ENCODE data around the gene GRIK4.

Gene GRIK4

DNA sequence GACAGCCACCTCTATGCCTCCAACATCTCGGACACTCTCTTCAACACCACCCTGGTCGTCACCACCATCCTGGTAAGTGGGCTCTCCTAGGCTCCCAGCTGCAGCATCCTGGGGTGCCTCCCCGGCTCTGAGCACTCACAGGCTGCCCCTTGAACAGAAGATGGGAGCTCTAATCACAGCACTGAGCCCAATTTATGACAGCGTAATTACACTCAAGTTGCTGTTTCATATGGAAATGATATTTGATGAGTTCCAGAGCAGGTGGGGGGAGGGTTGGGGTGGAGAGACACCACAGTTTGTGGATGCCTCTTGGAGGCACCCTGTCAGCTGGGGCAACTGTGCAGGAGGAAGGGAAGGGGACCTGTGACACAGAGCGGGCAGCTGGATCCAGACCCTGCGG, 387.0 kb downstream of the GRIK4 start:
- no peak for DNase-seq

DNA sequence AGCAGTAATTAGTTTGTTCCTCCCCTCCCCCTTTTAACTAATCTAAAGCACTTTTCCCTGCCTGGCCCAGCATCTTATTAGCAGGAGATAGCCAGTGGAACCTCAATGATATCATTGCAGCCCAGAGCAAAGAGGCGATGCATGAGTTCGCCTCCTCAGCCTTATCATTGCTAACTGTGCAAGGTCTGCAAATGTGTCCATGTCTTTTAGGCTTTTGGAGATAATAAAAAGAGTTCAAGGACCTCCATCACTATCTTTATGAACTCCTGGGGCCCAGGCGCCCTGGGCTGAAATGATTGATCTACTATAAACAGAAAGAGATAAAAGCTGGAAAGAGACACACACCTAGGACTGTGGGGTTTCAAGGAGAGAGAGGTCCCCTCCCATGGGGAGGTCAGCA, 388.2 kb downstream of the GRIK4 start:
- no peak for DNase-seq

DNA sequence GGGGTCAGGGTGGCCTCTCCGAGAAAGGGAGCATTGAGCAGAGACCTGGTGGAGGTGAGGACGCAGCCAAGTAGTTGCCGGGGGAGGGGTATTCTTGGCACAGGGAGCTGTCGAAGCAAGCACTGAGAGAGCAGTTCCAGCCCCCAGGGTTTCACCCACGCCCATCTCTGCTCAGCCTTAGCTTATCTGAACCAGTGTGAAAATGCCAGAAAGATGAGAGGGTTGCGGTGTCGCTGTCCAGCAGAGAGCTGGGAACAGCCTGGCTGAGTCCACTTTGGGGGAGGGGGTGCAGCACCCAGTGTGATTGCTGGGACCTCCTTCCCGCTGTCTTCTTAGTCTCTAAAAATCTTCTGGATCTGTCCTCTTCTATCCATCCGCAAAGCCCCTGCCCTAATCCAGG, 389.1 kb downstream of the GRIK4 start:
- no peak for DNase-seq

DNA sequence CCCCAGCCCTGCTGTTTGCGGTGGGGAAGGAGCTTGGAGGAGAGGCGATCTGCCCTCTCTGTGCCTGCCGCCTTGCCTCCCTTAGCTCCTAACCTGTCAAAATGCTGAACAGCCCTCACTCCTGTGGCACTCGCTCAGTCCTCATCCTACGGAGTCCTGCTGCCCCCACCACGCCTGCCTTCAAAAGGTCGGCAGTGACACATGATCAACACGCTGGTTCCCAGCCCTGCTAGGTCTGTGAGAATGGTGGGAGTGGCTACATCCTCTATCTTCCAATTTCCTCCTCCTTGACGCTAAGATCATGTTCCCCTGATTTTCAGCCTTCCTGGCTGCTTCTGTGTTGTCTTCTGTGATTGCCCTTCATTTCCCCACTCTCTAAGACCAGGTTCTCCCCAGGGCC, 392.1 kb downstream of the GRIK4 start:
- DNase-seq, result no peak

DNA sequence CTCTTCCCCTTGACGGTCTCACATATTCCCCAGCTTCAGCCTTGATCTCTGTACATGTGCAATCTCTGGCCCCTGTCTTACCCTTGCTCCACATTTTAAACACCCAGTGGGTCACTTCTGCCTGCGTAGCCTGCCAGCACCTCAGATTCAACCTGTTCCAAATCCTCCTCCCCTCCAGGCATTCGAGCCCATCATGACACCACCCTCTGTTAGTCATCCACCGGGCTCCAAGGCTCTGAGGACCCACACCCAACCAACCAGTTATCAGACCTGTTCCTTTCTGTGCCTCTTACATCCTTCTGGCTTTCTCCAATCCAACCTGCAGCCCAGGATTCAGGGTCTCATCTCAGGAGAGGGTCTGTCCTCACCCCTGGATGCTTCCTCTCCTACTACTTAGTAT, 392.6 kb downstream of the GRIK4 start:
- DNase-seq, result no peak

DNA sequence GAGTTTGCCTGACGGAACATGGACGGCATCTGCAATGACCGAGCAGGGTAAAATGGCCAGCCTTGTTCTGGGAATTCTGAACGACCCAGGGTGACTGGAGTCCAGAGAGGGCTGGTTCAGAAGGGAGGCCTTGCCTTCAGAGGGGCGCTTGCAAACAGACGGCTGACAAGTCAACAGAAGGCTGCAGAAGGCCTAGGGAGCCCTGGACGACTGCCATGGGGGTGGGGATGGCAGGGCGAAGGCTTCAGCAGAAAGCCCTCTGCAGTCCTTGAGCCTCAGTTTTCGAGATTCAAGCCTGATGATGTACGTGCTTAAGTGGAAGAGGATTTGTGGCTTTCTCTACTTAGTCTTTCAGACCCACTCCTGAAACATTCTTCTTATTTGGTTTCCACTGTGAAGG, 395.2 kb downstream of the GRIK4 start:
- no peak for DNase-seq

DNA sequence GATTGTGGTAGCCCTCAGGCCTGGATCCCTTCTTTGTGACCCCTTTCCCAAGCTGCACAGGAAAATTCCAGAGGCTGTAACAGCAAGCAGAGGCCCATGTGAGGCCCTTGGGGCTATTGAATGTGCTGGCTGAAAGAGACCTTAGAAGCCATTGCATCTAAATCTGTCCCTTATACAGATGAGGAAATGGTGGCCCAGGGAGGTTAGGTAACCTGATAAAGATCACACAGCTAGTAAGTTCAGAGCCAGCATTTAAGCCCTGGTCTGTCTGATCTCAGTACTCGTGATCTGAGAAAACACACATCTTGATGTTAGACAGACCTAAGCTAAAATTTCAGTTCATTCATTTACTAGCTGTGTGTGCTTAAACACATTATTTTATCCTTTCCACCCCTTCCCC, 396.4 kb downstream of the GRIK4 start:
- no peak for DNase-seq

DNA sequence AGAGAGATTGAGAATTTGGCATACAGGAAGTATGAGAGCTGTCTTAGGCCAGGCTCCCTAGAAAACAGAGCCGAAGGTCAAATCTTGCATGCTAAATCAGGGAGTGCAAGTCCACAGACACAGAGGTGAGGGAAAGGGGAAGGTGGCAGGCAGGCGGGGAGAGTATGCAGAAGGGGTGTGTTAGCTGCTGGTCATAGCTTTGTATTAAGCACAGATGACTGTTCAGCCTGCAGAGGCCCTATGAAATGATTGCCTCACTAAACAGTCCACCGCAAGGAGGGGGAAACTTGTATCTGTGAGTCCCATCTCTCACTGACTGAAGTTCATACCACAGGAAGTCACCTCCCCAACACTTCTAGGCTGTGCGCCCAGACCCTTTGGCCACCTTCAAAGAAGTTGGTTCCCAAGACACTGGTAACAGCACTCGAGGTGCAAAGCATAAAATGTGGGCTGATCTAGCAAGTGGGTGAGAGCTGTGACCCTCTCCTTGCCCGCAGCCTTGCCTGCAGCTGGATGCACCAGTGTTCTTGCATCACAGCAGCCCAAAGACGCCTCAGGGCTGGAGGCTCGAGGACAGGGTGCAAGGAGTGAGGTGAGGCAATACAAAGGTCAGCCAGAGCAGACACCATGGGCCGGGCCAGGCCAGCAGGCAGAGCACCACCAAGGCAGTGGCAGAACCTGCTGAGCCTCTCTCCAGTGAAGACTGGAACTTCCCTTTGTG, 397.1 kb downstream of the GRIK4 start:
- no peak for DNase-seq

DNA sequence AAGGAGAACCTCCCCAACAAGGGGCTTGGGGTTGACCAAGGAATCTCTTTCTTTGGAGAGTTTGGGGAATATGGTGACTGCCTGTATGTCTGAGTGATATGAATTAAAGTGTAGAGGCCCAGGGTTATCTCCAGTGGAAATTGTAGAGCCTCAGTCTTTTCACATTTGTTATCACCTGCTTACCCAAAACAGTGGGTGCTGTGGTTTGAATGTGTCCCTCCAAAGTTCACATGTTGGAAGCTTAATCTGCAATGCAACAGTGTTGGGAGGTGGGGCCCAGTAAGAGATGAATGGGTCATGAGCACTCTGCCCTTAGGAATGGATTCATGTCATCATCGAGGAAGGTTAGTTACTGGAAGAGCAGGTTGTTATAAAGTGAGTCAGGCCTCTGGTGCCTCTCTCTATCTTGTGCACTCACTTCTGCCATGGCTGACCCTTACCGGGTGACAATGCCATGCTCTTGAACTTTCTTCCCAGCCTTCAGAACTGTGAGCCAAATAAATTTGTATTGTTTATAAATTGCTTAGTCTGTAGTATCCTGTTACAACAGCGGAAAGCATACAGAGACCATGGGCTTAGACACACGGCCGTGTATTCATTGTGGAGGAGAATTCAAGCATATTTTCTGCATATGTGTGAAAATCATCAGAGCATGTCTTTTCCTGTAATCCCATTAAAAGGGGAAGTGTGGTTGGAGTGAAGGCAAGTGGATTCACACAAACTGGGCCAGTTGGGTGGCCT, 398.3 kb downstream of the GRIK4 start:
- no peak for DNase-seq

DNA sequence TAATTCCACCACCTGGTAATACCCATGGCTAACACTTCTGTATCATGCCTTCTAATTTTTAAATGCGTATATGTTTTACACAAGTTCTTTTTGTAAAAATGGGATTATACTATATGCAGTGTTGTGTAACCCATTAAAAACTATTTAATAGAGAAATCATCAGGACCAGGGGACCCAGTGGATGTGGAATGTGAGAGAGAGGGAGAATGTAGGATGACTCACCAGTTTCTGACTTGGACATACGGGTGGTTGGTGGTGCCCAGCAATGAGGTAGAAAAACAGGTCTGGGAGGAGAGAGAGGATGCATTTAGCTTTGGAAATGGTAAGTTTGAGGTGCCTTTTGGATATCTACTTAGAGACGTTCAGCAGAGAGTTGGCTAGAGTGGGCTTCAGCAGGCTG, 400.4 kb downstream of the GRIK4 start:
- no peak for DNase-seq

DNA sequence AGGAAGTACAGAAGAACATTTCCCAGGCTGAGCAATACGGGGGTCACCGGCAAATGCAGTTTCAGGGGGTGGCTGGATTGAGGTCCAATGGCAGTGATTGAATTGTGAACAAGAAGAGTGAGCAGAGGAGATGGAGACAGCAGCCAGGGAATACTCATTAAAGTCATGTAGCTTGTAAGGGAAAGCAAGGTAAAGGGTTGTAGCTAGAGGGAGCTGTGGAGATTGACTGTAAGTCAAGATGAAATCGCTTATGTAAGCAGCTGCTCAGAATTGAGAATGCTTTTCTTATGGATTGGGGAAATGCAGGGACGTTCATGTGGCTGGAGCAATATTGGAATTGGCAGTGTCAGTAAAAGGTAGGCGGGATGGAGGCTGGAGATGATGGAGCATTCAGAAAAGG, 401.0 kb downstream of the GRIK4 start:
- no peak for DNase-seq

DNA sequence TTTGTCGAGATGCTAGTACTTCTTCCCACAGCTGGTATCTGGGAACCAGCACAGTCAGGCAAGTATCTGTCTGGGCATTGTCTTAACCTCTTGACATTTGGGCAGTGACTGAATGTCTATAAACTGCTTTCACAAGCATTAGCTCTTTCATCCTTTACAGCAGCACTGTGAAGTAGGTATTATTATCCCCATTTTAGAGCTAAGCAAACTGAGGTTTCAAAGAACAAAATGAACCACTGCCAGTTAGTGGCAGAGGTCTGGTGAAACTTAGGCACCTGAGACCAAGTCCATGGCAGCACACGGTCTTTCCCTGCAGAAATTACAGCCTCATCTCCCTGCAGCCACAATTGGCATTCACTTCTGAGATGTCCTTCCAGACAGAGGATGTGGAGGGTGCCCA, 401.4 kb downstream of the GRIK4 start:
- DNase-seq, result no peak

DNA sequence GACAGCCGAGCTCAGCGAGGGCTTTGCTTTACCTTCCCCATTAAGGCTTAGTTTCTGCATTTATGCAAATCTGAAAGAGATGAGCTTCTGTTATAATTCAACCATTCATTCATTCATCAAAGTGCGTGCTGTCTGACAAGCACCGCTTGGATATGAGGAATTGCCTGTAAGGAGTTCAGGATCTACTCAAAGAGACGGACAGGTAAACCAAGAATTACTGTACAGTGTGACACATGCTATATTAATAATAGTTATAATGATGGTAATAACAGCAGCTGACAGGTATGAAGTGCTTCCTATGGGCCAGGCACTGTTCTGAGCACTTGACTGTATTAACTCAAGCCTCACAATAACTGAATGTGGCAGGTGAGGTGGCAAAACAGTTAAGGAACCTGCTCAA, 402.5 kb downstream of the GRIK4 start:
- DNase-seq, result no peak

DNA sequence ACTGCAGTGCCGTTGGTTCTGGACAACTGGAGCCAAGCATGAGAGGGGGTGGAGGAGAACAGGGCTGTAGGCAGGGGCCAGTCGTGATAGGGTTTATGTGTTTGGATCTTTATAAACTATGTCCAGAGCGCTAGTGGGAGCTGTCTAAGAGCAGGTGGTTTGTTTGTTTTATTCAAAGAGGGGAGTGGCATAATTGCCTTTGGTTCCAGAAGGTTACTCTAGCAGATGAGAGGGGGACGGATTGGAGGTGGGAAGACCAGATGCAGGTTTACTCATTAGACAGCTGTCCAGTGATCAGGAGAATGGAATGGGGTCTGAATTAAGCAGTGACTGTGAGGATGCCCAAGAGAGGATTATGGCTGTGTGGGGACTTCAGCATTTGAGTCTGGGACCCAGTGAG, 403.1 kb downstream of the GRIK4 start:
- no peak for DNase-seq

DNA sequence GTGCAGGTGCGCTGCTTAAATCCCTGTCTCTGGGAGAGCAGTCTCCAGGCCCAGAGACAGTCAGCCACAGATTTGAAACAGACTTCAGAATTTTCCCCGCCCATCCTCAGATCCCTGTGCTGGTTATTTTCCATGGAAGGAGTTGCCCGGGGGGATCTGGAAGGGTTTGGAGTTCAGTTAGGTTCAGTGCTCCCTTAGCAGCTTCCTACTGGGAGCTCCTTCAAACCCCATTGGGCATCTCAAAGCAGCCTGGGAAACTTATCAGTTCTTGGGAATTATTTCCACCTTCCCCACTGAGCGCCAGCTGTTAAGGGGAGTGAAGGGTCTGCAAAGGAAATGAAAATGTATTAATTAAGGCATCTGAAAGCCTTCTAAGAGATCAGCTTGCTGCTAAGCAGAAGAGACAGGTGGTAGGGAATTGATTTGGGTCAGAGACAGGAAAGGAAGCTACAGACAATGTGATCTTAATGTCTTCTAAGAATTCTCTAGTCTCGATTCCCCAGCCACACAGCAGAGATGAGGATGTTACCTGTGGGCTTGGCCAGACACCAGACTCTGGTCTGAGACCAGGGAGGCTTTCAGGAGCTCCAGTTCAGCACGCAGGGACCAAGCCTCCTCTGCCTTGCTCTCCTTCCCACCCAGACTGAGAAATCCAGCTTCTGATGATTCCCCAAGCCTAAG, 406.2 kb downstream of the GRIK4 start:
- DNase-seq, result no peak

DNA sequence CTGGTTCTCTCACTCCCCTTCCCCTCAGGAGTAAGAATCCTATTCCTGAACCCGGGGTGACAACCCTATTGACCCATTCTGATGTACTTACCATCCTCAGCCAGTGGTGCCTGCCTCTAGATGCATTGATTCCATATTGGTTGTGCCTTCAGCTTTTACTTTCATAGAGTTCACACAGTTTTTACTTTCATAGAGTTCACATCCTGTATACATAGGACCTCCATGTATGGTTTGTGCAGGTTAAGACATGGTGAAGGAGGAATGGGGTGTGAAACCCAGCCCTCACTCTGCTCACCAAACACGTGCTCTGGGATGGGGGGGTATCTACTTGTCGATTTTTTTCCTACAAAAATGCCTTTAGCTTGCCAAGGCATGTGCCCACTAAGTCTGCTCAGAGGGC, 406.7 kb downstream of the GRIK4 start:
- DNase-seq, result no peak

DNA sequence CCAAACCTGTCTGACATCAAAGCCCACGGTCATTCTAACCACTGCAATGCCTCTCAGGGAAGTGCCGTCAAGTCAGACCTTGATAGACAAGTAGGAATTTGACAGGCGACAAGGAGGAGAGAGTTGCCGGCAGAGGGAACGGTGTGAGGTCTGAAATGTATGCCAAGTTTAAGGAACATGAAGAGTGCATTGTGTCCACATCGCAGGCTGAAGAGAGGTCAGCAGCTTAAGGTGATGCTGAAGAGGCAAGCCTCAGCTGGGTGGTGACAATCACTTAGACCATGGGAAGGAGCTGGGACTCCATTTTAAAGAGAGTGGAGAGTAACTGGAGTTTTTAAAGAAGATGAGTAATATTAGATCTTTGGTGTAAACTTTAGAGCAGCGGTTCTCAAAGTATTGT, 407.5 kb downstream of the GRIK4 start:
- DNase-seq, result no peak

DNA sequence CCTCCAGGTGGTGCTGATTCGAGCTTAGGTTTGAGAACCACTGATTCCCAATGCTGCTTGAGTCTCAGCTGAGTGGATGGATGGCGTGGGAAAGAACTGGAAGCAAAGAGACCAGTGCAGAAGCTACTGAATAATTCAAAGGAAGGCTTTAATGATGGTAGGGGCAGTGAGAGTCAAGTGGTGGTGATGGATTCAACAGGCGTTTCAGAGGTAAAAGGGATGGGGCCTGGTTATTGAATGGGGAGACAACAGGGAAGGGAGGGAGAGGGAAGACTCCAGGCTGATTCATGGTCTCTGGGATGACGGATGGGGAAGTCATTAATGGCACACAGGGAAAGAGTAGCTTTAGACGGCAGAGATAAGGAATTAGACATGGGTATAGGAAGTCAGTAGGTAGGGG, 408.0 kb downstream of the GRIK4 start:
- no peak for DNase-seq

DNA sequence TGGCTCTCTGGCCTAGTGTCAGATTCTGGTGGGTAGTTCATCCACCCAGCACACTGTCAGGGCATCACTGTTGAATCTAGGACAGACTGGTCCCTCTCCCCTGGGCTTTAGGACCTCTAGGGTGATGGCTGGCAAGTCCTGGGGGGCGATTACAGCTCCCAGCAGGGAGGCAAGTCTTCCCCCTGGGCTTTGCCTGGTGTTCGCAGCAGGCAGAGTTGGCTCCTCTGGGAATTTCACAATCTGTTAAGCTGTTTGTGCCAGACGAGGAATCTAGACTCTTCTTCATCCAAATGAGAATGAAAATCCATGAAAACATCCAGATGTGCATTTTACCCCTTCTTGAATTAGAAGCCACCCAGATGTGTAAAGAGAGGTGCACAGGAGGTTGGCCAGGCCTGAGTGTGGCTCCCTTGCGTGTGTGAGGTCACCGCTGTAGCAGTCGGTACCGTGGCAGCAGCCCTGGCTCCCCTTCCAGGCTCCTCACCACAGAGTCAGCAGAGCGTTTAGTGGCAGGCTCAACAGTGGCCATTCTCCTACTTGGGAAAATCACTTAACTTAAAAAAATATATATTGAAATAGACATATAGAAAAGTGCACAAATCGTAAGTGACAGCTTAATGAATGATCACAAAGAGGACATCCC, 412.4 kb downstream of the GRIK4 start:
- no peak for DNase-seq

DNA sequence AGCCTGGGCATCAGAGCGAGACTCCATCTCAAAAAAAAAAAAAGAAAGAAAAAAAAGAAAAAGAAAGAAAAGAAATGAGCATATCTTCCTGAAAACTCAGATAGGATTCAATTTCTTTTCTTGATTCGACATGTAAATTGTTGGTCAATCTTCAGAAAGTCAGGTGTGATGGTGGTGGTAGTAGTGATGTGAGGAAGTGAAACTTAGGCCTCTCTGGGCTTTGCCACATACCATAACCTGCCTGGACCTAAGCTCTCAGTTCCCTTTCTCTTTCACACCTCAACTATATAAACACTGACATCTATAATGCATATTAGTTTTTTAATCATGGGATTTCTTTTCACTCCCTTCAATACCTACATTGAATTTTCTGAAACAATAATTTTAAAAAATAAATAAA, 414.4 kb downstream of the GRIK4 start:
- no peak for DNase-seq

DNA sequence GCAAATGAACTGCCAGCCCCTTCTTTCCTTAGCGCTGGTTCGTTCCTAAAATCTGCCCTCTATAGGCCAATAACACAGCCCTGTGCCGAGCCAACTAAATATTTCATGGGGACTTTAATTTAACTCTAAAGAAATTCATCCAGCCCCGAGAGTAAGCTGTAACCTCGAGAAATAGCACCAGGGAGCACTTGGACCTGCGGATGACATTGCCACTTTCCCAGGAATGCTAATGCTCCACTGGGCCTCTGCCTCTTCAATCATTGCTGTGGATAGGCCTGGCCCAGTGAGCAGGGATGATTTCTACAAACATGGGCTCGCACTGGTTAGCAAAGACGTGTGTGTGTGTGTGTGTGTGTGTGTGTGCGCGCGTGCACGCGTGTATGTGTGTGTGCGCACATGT, 417.1 kb downstream of the GRIK4 start:
- no peak for DNase-seq

DNA sequence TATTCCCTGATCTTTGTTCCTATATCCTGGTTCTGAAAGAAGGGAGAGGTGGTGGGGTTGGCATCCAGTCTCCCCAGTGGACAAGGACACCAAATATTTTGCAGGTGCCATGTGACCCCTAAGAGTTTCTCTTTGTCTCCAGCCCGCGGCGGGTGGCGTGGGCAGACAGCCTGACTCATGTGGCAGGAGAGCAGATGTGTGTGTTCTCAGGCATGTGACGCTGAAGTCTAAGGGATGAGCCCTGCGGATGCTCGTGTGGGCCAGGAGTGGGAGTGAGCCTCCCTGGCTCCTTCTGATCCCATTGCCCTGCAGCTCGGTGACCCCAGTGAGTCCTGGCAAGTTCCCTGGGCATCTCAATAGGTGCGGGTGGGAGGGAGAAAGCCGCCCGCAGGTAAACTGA, 417.5 kb downstream of the GRIK4 start:
- no peak for DNase-seq

DNA sequence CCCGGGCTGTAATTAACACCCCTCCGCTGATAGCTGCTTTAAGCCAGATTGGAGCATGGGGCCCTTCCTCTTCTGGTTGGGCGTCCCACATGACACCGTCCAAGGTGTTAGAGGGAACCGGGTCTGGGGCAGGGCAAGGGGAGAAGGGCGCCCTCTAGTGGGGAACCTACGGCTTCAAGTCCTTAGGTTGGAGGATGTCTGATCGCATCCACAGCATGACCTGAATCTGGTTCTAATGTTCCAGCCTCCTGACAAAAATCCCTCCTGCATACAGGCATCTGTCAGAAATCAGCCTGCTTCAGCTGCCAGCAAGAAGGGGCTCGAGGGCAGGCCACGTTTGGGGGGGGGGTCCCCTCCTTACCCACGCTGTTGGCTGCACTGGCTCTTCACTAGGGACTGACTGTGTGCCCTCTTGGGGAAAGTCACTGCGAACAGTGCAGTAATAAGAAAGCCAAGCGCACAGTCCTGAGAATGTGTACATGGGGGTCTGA, 418.2 kb downstream of the GRIK4 start:
- no peak for DNase-seq

Measured in bone marrow (tissue), 2 donors.